Kidney glomerular epithelial cell (primary cell): ENCODE measurements around the gene ZFAND3.

Source experiments
- DNase-seq: peaks from one replicate; lab custom pipeline; 2025; lab: John Stamatoyannopoulos, UW

ZFAND3 gene

DNA sequence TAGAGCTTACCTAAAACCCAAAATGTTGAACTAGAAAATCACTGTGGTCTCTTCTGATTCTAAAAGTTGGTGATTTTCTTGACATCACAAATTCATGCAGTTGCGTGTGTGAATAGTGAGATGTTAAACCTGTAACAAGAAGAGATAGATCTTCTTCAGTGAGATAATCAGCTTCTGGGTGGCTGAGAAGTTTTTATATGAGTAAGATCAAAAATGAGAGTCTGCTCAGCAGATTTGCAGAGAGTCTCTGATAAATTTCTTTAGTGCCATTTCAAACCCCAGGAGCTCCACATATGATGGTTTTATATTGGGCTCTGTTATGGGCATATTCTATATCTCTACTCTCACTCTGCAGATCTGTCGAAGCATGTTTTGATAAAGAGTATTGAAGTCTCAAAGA, 185.4 kb downstream of the ZFAND3 start:
- DNase-seq = no peak

DNA sequence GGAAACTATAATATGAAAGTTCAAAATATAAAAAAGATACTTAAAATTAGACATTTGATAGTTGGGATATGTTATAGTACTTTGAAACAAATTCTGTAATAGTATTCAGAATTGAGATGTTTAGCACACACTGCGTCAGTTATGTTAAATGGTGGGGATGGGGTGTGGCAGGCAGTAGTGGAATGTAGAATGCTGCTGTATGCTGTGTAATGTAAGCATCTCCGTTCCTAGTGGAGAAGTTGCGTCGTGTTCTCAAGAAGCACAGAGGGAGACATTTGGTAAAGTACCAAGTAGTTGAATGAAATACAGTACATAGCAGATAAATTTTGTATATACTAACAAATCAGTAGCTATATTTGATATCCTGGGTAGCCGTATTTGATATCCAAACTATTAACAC, 192.4 kb downstream of the ZFAND3 start:
- DNase-seq = no peak

DNA sequence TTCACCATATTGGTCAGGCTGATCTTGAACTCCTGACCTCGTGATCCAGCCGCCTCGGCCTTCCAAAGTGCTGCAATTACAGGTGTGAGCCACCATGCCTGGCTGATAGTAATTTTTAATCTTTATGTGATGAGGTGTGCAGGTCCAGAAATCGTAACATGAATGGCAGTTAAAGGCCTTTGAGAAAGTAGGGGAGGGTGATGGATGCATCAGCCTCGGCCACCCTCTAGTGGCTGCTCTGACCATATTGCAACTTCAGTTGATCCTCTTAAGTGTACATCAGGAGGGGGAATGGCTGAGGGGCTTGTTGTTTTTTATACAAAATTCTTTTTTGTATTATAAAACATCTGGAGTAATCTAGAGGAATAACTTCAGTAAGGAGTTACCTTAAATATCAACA, 193.0 kb downstream of the ZFAND3 start:
- no peak for DNase-seq

DNA sequence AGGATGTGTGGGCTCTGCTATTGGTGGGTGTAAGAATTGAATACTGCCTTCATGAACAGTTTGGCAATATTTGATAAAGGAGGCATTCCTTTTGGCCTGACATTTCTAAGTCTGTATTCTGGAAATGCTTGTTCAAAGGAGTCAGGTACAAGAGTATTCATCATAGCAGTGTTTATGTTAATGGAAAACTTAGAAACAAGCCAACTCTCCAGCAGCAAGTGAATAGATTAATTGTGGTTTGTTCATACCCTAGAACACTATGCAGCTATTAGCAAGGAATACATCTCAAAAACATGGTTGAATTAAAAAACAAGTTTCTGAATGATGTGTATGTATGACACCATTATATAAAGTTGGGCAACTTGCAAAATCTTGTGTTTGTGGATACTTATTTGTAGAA, 195.8 kb downstream of the ZFAND3 start:
- DNase-seq = no peak

DNA sequence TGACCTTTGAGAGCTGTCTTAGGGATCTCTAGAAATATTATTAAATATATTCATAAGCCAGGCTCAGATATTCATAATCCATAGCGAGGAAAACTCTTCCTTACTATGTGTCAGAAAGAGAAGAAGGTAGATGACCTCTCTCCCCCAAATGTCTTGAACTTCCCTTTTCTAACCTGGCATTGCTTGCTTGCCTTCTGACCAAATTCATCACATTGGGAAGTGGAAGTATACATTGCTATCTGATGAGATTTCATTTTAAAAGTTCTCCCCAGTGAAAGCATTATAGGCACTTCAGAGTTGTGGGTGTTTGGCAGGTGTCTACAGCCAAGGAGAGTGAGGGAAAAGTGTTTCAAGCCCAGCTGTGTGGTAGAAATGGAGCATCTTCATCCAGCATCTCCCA, 197.3 kb downstream of the ZFAND3 start:
- DNase-seq = no peak

DNA sequence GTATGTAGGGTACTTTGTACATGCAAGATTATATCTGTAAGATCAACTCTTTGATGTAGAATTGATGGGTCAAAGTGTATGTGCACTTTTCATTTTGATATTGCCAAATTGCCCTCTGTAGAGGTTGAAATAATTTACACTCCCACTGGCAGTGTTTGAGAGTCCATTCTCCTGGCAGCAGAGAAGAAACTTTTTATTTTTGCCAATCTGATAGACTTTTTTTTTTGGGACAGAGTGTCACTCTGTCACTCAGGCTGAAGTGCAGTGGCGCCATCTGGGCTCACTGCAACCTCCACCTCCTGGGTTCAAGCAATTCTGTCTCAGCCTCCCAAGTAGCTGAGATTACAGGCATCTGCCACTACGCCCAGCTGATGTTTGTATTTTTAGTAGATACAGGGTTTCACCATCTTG, 199.2 kb downstream of the ZFAND3 start:
- DNase-seq = no peak

- DNase-seq = no peak
Observed at GRCh38 chr6:38020593-38020992, 201.1 kb downstream of the ZFAND3 start.

GRCh38 chr6:38021029-38021428, 201.5 kb downstream of the ZFAND3 start:
- DNase-seq = no peak

- no peak for DNase-seq
Observed at GRCh38 chr6:38021571-38021970, 202.0 kb downstream of the ZFAND3 start.

GRCh38 chr6:38022688-38023087, 203.2 kb downstream of the ZFAND3 start:
- no peak for DNase-seq

DNA sequence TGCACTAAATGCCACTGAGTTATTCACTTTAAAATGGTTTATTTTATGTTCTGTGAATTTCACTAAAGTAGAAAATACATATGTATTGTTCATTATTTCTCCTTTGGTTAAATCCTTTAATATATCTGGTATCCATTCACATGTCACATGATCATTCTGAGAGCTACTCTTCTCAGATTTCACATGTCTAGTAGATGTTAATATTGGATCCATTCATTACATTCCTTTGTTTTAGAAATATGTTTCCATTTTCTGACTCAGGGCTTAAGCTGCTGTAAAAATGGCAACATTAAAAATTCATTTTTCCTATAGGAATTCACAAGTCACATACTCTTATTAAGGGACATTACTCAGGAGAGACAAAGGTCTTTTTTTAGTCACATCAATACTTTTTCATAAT, 205.4 kb downstream of the ZFAND3 start:
- no peak for DNase-seq

DNA sequence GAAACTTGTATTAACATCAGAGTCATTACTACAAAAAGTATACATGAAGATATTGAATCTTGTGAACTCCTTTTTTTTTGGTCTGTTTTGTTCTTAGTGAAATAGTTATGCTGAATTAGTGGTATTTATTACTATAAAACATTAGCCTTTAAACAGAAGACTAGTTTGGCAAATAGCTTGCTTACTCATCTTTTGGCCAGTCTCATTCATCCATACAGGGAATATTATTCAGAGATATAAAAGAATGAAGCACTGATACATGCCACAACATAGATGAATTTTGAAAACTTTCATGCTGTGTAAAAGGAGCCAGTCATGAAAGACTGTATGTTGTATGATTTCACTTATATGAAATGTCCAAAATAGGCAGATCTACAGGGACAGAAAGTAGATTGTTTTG, 205.9 kb downstream of the ZFAND3 start:
- DNase-seq = no peak

- DNase-seq = no peak
Observed at GRCh38 chr6:38027685-38028373, 208.3 kb downstream of the ZFAND3 start.

GRCh38 chr6:38030380-38030779, 210.9 kb downstream of the ZFAND3 start:
- DNase-seq = no peak

DNA sequence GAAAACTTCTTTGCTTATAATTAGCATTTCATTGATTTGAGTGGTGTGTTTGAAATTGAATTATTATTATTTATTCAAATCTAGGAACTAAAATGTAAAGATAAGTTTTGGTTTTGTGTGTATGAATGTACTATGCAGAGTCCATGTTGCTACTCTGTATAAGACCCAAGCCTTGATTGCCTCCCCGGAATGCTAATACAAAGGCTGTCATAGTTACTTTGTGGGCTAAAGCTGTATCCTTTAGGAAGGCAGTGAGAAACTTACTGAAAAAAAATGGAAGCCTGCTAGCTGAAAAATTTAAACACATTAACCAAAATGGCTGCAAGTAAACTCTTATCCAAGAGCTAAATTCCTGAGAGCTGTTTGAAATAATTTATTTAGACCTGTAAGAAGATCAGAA, 213.3 kb downstream of the ZFAND3 start:
- no peak for DNase-seq

DNA sequence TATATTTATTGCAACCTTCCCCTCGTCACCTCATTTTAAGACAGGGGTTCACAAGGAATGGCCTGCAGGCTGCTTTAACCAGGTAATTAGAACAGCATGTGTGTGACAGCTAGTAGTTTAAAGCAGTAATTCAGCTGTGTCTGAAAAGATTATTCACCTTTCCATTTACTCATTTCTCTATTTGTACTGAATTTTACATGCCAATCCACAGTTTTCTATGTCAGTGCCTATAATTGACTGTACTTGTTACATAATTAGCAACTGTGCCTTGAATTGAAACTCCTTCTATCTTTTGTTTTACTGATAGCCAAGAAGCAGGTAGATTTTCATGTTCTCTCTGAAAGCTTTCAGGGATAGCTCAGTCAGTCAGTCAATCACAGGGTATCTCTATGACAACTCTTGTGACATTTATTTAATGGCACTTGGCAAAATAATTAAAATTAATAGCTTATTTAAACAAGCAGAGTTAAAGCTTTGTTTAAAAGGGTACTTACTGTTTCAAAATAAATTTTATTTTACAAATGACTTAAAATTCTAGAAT, 214.0 kb downstream of the ZFAND3 start:
- no peak for DNase-seq

- DNase-seq = peak; percentile 10
Observed at GRCh38 chr6:38034274-38034914, 214.9 kb downstream of the ZFAND3 start.

DNA sequence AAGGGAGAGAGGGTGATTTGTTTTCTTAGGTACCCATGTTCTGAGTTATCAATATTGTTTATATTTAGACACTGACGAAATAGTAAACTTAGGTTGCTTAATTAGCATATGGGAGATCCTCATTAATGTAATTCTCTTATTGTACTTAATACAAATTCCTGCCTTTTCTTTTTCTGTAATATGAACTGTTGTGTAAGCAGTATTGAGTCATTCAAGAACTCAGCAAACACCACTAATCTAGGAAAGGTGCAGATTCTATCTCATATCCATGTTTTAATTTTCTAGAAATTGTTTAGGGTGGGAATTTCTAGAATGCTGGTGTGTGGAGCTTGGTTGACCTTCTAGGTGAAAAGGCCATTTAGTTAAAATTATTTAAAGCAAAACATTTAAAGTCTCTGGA, 216.0 kb downstream of the ZFAND3 start:
- no peak for DNase-seq

DNA sequence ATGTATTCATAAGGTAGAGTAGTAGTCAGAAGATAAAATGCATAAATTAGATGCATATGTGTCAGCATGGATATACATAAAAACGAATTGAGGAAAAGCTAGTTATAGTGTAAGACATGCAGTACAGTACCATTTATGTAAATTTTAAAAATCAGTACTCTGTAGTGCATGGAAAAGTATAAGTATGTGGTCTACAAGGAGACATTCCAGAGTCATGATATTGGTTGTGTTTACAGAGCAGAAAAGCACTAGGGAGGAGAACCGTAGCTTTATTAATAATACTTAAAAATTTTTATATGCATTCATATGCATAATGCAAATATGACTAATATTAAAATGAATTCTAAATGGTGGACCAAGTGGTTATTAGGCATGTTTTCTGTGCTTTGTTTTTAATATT, 220.0 kb downstream of the ZFAND3 start:
- DNase-seq = no peak

DNA sequence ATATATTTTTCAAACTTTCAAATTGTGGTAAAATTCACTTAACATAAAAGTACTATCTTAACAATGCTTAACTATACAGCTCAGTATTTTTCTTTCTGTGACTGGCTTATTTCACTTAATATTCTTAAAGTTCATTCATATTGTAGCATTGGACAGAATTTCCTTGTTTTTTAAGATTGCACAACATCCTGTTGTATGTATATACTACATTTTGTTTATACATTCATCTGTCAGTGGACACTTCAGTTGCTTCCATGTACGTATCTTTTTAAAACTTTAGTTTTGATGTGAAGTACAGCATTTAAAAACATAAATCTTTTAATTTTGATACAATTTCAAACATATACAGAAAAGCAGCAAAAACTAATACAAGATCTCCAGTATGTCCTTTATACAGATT, 220.7 kb downstream of the ZFAND3 start:
- no peak for DNase-seq

DNA sequence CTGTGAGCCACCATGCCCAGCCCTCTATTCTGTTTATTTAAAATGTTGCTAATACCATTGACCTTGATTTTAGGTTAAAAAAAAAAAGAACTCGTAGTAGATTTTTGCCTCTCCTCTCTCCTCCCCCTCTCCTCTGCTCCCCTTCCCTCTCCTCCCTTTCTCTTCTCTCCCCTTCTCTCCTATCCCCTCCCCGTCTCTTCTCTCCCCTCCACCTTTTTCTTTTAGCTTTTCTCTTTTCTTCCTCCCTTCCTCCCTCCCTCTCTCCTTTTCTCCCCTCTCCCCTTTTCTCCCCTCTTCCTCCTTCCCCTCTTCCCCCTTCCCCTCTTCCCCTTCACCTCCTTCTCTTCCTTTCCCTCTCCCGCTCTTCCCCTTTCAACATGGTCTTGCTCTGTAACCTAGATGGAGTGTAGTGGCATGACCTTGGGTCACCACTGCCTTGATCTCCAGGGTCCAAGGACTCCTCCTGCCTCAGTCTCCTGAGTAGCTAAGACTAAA, 223.8 kb downstream of the ZFAND3 start:
- no peak for DNase-seq

DNA sequence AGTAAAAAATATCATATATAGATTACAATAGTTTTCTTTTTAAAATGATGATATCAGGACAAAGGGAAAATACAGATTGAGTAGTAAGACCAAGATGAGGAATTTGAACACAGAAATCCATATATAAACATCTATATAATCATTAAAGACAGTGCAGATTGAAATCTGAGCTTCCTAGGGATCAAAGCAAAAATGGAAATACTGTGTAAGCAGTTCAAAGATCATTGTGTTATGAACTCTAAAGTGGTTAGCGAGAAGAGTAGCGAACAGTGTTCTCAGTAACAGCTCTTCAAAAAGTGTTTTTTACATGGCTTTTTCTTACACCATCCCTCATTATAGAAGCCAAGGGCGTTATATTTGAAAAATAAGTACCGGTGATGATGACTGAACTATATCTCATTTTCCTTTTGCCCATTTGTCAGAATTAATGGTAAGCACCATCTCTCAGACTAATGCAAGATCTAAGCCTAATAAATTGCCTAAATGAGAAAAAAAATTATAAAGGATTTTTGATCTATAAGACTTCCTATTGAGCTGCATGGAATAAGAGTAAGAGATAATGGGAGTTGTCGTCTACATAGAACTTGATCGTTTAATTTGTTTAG, 226.3 kb downstream of the ZFAND3 start:
- DNase-seq = no peak

GRCh38 chr6:38047562-38047961, 228.0 kb downstream of the ZFAND3 start:
- no peak for DNase-seq
